HG03432 (cell line): ENCODE measurements around the gene KDELR1.
"Not testable (repeated sequence)": the region's sequence is repeated elsewhere in the genome, so short reads cannot be mapped to it uniquely, and the experiment has no call there.

Experiments
- ATAC-seq: cut with Tn5 transposase; IDR thresholded peaks from one replicate; pipeline ENCODE4 v1.9.1; 2021; ENCODE audit warnings: mild to moderate bottlenecking, moderate library complexity; ENCODE audit not compliant: unreplicated experiment

KDELR1 gene

GRCh38 chr19:48371771-48372170, 19.6 kb downstream of the KDELR1 start:
- ATAC-seq = not testable (repeated sequence)

- no peak for ATAC-seq
Observed at GRCh38 chr19:48371367-48371766, 20.0 kb downstream of the KDELR1 start.

GRCh38 chr19:48370955-48371354, 20.4 kb downstream of the KDELR1 start:
- no peak for ATAC-seq

GRCh38 chr19:48368936-48369335, 22.4 kb downstream of the KDELR1 start:
- ATAC-seq = no peak

GRCh38 chr19:48367855-48368254, 23.5 kb downstream of the KDELR1 start:
- no peak for ATAC-seq

GRCh38 chr19:48365602-48366001, 25.7 kb downstream of the KDELR1 start:
- ATAC-seq = no peak

GRCh38 chr19:48364598-48365348, 26.6 kb downstream of the KDELR1 start:
- no peak for ATAC-seq

GRCh38 chr19:48363810-48364597, 27.3 kb downstream of the KDELR1 start, which contains the start of the genes SYNGR4 and TMEM143:
SYNGR4 (plus strand) TSS chr19:48364367; CDS start chr19:48365843, 1,476 bp downstream.
TMEM143 (minus strand) TSS chr19:48363940; CDS start chr19:48363920, 20 bp downstream.
- peak; percentile 84 for ATAC-seq

- peak; percentile 8 for ATAC-seq
Observed at GRCh38 chr19:48363500-48363809, 27.9 kb downstream of the KDELR1 start.

- ATAC-seq = peak; percentile 56
Observed at GRCh38 chr19:48362716-48363499, 28.4 kb downstream of the KDELR1 start.

- ATAC-seq = no peak
Observed at GRCh38 chr19:48361912-48362311, 29.4 kb downstream of the KDELR1 start.

GRCh38 chr19:48359123-48359522, 32.2 kb downstream of the KDELR1 start:
- ATAC-seq = no peak

- ATAC-seq = no peak
Observed at GRCh38 chr19:48355365-48355954, 35.9 kb downstream of the KDELR1 start.

- ATAC-seq = no peak
Observed at GRCh38 chr19:48354332-48354992, 36.9 kb downstream of the KDELR1 start.

- ATAC-seq = no peak
Observed at GRCh38 chr19:48353677-48354076, 37.7 kb downstream of the KDELR1 start.

- ATAC-seq = no peak
Observed at GRCh38 chr19:48351341-48351752, 40.0 kb downstream of the KDELR1 start.

GRCh38 chr19:48350856-48351255, 40.5 kb downstream of the KDELR1 start:
- ATAC-seq = no peak

- no peak for ATAC-seq
Observed at GRCh38 chr19:48348737-48349136, 42.6 kb downstream of the KDELR1 start.

- ATAC-seq = no peak
Observed at GRCh38 chr19:48348045-48348444, 43.3 kb downstream of the KDELR1 start.

GRCh38 chr19:48346191-48346590, 45.2 kb downstream of the KDELR1 start:
- ATAC-seq = no peak
